Mesendoderm (in vitro differentiated cells): ENCODE results near the gene ELP5.
A peak's percentile ranks its signal among the peaks of the same experiment; 100 is the strongest.

ENCODE experiments used
- DNase-seq: peaks from one replicate; pipeline ENCODE4 v3.0.0; 2013
- H2AK5ac ChIP-seq: 2 replicates; pipeline ENCODE4 v1.6.1; 2013; ENCODE audit warnings: low read length, inconsistent platforms
- H2BK120ac ChIP-seq: 2 replicates; pipeline ENCODE4 v1.6.1; 2013; ENCODE audit warnings: low read depth, mild to moderate bottlenecking, low read length, moderate library complexity, mixed read lengths
- H2BK15ac ChIP-seq: replicated peaks from 2 replicates; pipeline ENCODE4 v1.6.1; 2013; ENCODE audit warnings: low read depth, mild to moderate bottlenecking, moderate library complexity
- H2BK5ac ChIP-seq: 2 replicates; pipeline ENCODE4 v1.6.1; 2013; ENCODE audit warnings: low read length, inconsistent platforms
- H3K18ac ChIP-seq: 2 replicates; pipeline ENCODE4 v1.6.1; 2013; ENCODE audit warnings: mild to moderate bottlenecking, low read length, mixed read lengths
- H3K23ac ChIP-seq: one replicate; pipeline ENCODE4 v1.6.1; 2013; ENCODE audit warnings: low read length
- H3K27ac ChIP-seq: 2 replicates; pipeline ENCODE4 v1.5.1; 2013; ENCODE audit warnings: low read depth, mild to moderate bottlenecking, inconsistent platforms, low read length, moderate library complexity
- H3K27me3 ChIP-seq: 2 replicates; pipeline ENCODE4 v1.6.1; 2013; ENCODE audit warnings: low read length, control low read depth, mild to moderate bottlenecking, inconsistent platforms; ENCODE audit not compliant: insufficient read depth, poor library complexity
- H3K36me3 ChIP-seq: 2 replicates; pipeline ENCODE4 v1.6.1; 2013; ENCODE audit warnings: low read length, inconsistent platforms; ENCODE audit not compliant: control insufficient read depth, insufficient read depth
- H3K4ac ChIP-seq: one replicate; pipeline ENCODE4 v1.6.1; 2013; ENCODE audit warnings: low read depth, mild to moderate bottlenecking, low read length, moderate library complexity
- H3K4me1 ChIP-seq: 2 replicates; pipeline ENCODE4 v1.6.1; 2013; ENCODE audit warnings: low read depth, low read length, inconsistent platforms; ENCODE audit not compliant: control insufficient read depth
- H3K4me2 ChIP-seq: 2 replicates; pipeline ENCODE4 v1.6.1; 2013; ENCODE audit warnings: low read length
- H3K4me3 ChIP-seq: 2 replicates; pipeline ENCODE4 v1.5.1; 2013; ENCODE audit warnings: mild to moderate bottlenecking, low read length
- H3K56ac ChIP-seq: one replicate; pipeline ENCODE4 v1.6.1; 2013; ENCODE audit warnings: low read length
- H3K79me1 ChIP-seq: 2 replicates; pipeline ENCODE4 v1.6.1; 2013; ENCODE audit warnings: low read length, inconsistent platforms
- H3K79me2 ChIP-seq: 2 replicates; pipeline ENCODE4 v1.6.1; 2013; ENCODE audit warnings: mild to moderate bottlenecking, low read length; ENCODE audit not compliant: control insufficient read depth, insufficient read depth
- H3K9ac ChIP-seq: 2 replicates; pipeline ENCODE4 v1.6.1; 2013; ENCODE audit warnings: low read length, inconsistent platforms
- H4K5ac ChIP-seq: one replicate; pipeline ENCODE4 v1.6.1; 2013; ENCODE audit warnings: low read length
- H4K8ac ChIP-seq: one replicate; pipeline ENCODE4 v1.6.1; 2013; ENCODE audit warnings: low read depth, mild to moderate bottlenecking, control low read depth, low read length, moderate library complexity
- WGBS: extraction: QIAGEN DNeasy Blood & Tissue Kit; methylation state at CpG from one replicate; pipeline ENCODE4 v1.1.7; 2013; ENCODE audit warnings: low lambda C conversion rate, missing lambda C conversion rate; ENCODE audit not compliant: insufficient coverage; ENCODE audit errors: extremely low coverage; 5-methylcytosine and 5-hydroxymethylcytosine counted together

Gene ELP5

DNA sequence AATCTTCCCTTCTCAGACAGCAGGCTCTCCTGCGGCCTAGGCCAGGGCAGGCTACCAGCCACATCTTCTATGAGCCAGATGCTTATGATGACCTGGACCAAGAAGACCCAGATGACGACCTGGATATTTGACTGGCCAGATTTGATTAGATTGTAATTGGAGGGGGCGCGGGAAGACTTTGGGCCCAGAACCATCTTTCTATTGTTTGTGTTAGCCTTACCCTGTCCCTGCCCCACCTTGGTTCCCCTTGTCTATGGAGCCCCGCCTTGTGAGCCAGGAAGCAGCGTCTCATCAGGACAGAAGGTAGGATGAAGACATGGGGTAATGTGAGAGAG, 7.5 kb downstream of the ELP5 start:
- Histone ChIP-seq H3K27ac (no peak overlapping the region), H3K4me2 (no peak overlapping the region), H3K79me1 (peaks cover 11% of the 10 kb centered on the region), H3K9ac (no peak overlapping the region), H3K79me2 (peaks cover 25% of the 10 kb centered on the region), H4K8ac (no peak overlapping the region), H3K56ac (no peak overlapping the region), H2BK5ac (no peak overlapping the region), H3K23ac (no peak overlapping the region), H3K36me3 (peaks cover 4% of the 10 kb centered on the region), H3K4me3 (no peak overlapping the region), H2BK15ac (no peak overlapping the region), H4K5ac (no peak overlapping the region), H3K27me3 (no peaks in the 10 kb centered on the region), H3K18ac (no peak overlapping the region), H2AK5ac (no peak overlapping the region), H3K4ac (no peak overlapping the region), H3K4me1 (peaks cover 5% of the 10 kb centered on the region), H2BK120ac (no peak overlapping the region)
- DNase-seq, result no peak
- no CpG with 5 or more reads among the region's 6 CpGs for WGBS

GRCh38 chr17:7260151-7260550, 8.1 kb downstream of the ELP5 start:
- H2BK15ac ChIP-seq, result no peak overlapping the region
- H3K23ac ChIP-seq, result peak overlapping the region; percentile 68
- H4K5ac ChIP-seq, result no peak overlapping the region
- H2AK5ac ChIP-seq, result peak overlapping the region; percentile 24
- peaks cover 2% of the 10 kb centered on the region for H3K36me3 ChIP-seq
- H3K27ac ChIP-seq, result no peak overlapping the region
- peak overlapping the region; percentile 96 for H3K9ac ChIP-seq
- no peak overlapping the region for H4K8ac ChIP-seq
- H3K4ac ChIP-seq, result no peak overlapping the region
- WGBS, result no CpG with 5 or more reads among the region's 4 CpGs
- no peak overlapping the region for H2BK120ac ChIP-seq
- DNase-seq, result no peak
- H3K4me2 ChIP-seq, result peak overlapping the region; percentile 33
- H3K79me2 ChIP-seq, result peaks cover 25% of the 10 kb centered on the region
- H3K4me1 ChIP-seq, result peaks cover 5% of the 10 kb centered on the region
- H3K56ac ChIP-seq, result peak overlapping the region; percentile 99
- no peak overlapping the region for H2BK5ac ChIP-seq
- H3K18ac ChIP-seq, result no peak overlapping the region
- H3K27me3 ChIP-seq, result no peaks in the 10 kb centered on the region
- no peak overlapping the region for H3K4me3 ChIP-seq
- H3K79me1 ChIP-seq, result peaks cover 9% of the 10 kb centered on the region

DNA sequence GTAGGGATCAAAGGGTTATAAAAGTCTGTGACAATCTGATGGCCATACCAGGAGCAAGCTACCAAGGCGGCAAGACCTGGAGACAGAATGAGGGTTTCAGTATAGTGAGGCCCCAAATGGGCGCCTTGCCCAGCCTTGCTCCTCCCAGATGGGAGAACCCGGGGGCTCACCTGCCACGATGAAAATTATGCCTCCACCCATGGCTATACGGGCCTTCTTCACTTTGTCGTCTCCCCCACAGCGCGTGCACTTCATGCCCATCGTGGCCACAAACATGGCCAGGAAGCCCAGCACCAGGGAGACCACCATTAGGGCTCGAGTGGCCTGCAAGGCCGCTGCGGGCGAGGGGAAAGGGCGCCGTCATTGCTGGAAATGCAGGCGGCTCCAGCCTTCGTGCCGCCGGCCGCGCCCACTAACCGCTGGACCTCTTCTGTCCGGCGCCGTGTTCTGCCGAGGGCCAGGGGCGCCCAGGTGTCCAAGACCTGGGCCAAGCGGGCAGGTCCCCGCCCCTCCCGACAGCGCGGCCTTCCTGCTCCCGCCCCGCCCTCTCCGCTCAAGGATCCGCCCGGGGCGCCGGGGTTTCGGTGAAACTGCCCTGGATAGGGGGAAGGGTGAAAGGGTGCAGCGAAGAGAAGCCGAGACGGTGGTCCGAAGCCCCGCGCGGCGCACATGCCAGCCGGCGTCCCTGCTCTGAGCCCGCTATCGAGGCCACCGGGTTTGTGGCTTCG, 8.8 kb downstream of the ELP5 start:
- peak; percentile 80 for DNase-seq
- Histone ChIP-seq H3K27me3 (no peaks in the 10 kb centered on the region), H3K27ac (no peak overlapping the region), H3K4ac (peak overlapping the region; percentile 87), H3K4me1 (peaks cover 5% of the 10 kb centered on the region), H3K4me2 (peak overlapping the region; percentile 33), H3K79me2 (peaks cover 25% of the 10 kb centered on the region), H2BK120ac (no peak overlapping the region), H3K56ac (peak overlapping the region; percentile 99), H3K23ac (peak overlapping the region; percentile 68), H4K8ac (no peak overlapping the region), H3K36me3 (peaks cover 2% of the 10 kb centered on the region), H2BK5ac (no peak overlapping the region), H3K9ac (peak overlapping the region; percentile 96), H2BK15ac (no peak overlapping the region), H2AK5ac (no peak overlapping the region), H3K4me3 (peak overlapping the region; percentile 39), H3K18ac (peak overlapping the region; percentile 54), H3K79me1 (peaks cover 9% of the 10 kb centered on the region), H4K5ac (no peak overlapping the region)
- no CpG with 5 or more reads among the region's 54 CpGs for WGBS

DNA sequence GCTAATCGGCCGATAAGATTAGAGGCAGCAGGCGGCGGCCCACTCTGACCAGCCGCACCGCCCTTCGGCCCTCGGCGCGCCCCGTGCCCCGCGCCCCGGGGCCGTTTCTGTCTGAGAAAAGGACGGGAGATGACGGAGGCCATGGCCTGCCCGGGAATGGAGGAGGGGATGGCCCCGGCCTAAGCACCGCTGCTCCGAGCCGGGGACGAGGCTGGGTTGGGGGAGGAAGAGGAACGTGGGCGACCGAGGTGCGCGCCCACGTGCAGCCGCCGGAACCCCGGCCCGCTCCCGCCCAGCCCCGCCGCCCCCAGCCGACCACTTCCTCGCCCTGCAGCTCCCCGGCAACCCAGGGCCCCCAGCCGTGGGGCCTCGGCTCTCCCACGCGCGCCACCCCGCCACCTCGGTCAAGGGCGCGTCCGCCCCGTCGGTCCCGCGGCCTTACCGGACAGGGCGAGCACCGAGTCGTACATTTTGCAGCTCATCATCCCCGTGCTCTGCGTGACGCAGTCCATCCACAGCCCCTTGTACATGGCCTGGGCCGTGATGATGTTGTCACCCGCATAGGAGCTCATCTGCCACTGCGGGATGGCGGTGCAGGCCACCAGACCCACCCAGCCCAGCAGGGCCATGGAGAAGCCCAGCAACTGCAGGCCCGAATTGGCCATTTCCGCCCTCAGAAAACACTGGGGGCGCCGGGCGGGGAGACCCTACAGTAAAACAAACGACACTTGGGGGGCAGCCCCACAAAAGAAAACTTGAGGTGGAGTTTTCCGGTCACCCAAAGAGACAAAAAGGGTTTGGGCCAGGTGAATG, 9.6 kb downstream of the ELP5 start:
- Histone ChIP-seq H3K18ac (peak overlapping the region; percentile 54), H3K23ac (peak overlapping the region; percentile 66), H3K9ac (peak overlapping the region; percentile 96), H3K4me2 (peak overlapping the region; percentile 38), H3K4me3 (peak overlapping the region; percentile 85), H4K5ac (no peak overlapping the region), H3K79me2 (peaks cover 25% of the 10 kb centered on the region), H3K4ac (peak overlapping the region; percentile 87), H3K36me3 (peaks cover 2% of the 10 kb centered on the region), H3K27ac (no peak overlapping the region), H2BK15ac (no peak overlapping the region), H3K56ac (peak overlapping the region; percentile 99), H2AK5ac (peak overlapping the region; percentile 92), H3K4me1 (peaks cover 5% of the 10 kb centered on the region), H3K79me1 (peaks cover 9% of the 10 kb centered on the region), H3K27me3 (no peaks in the 10 kb centered on the region), H2BK120ac (no peak overlapping the region), H2BK5ac (peak overlapping the region; percentile 45), H4K8ac (no peak overlapping the region)
- DNase-seq, result peak; percentile 39
- no CpG with 5 or more reads among the region's 71 CpGs for WGBS

GRCh38 chr17:7262192-7262934, 10.3 kb downstream of the ELP5 start, which contains the start of gene CLDN7:
TSS of gene CLDN7 (minus strand) at chr17:7262478. CDS start at chr17:7262043, 435 bp downstream.
- Histone ChIP-seq H3K79me2 (peaks cover 25% of the 10 kb centered on the region), H2AK5ac (peak within 1 kb of the TSS; percentile 92), H3K23ac (peak within 1 kb of the TSS; percentile 66), H3K18ac (peak within 1 kb of the TSS; percentile 54), H2BK120ac (no peak within 1 kb of the TSS), H3K36me3 (peaks cover 2% of the 10 kb centered on the region), H2BK15ac (no peak within 1 kb of the TSS), H2BK5ac (peak within 1 kb of the TSS; percentile 52), H4K8ac (no peak within 1 kb of the TSS), H3K9ac (peak within 1 kb of the TSS; percentile 96), H3K79me1 (peaks cover 9% of the 10 kb centered on the region), H3K27me3 (no peaks in the 10 kb centered on the region), H4K5ac (no peak within 1 kb of the TSS), H3K4me3 (peak within 1 kb of the TSS; percentile 85), H3K56ac (peak within 1 kb of the TSS; percentile 99), H3K4ac (peak within 1 kb of the TSS; percentile 87), H3K4me2 (peak within 1 kb of the TSS; percentile 80), H3K4me1 (peaks cover 5% of the 10 kb centered on the region), H3K27ac (peak within 1 kb of the TSS; percentile 24)
- no CpG with 5 or more reads among the region's 64 CpGs for WGBS
- DNase-seq, result peak; percentile 89
